Neural progenitor cell (in vitro differentiated cells): ENCODE results near the gene FMO2. TPM values are rescaled to one million over a fixed set of nuclear protein-coding genes. Genes with fewer than 3 reads are reported as not detected.

ENCODE experiments used
- DNase-seq: peaks from one replicate; pipeline ENCODE4 v3.0.0-alpha.2; 2016; ENCODE audit warnings: low spot score
- H2AFZ ChIP-seq: fragments of 200-600 bp; sonication (generic); replicated peaks from 2 replicates; pipeline ENCODE4 v1.6.1; 2016; ENCODE audit warnings: antibody characterized with exemption
- H3F3A ChIP-seq: fragments of 200-600 bp; sonication (generic); 2 replicates; pipeline ENCODE4 v1.6.1; 2016; ENCODE audit warnings: antibody characterized with exemption, low read depth
- H3K27ac ChIP-seq: fragments of 200-600 bp; sonication (generic); 2 replicates; pipeline ENCODE4 v1.5.1; 2016; ENCODE audit warnings: mild to moderate bottlenecking
- H3K27me3 ChIP-seq: fragments of 200-600 bp; sonication (generic); 2 replicates; pipeline ENCODE4 v1.6.1; 2016; ENCODE audit warnings: mild to moderate bottlenecking, moderate library complexity
- H3K36me3 ChIP-seq: fragments of 200-600 bp; sonication (generic); 2 replicates; pipeline ENCODE4 v1.5.1; 2016
- H3K4me1 ChIP-seq: fragments of 200-600 bp; sonication (generic); 2 replicates; pipeline ENCODE4 v1.6.1; 2016; ENCODE audit warnings: mixed run types
- H3K4me2 ChIP-seq: fragments of 200-600 bp; sonication (generic); 2 replicates; pipeline ENCODE4 v1.6.1; 2016
- H3K4me3 ChIP-seq: fragments of 200-600 bp; sonication (generic); 2 replicates; pipeline ENCODE4 v1.5.1; 2016
- H3K79me2 ChIP-seq: fragments of 200-600 bp; sonication (generic); 2 replicates; pipeline ENCODE4 v1.6.1; 2016; ENCODE audit warnings: low read depth
- H3K9ac ChIP-seq: fragments of 200-600 bp; sonication (generic); 2 replicates; pipeline ENCODE4 v1.6.1; 2016
- H3K9me3 ChIP-seq: fragments of 200-600 bp; sonication (generic); 2 replicates; pipeline ENCODE4 v1.5.1; 2016; ENCODE audit warnings: low read depth
- H4K20me1 ChIP-seq: fragments of 200-600 bp; sonication (generic); 2 replicates; pipeline ENCODE4 v1.6.1; 2016; ENCODE audit warnings: low read depth
- H3K27ac Mint-ChIP-seq: 3 replicates; pipeline ENCODE4 v1.8.0; 2021; ENCODE audit warnings: mixed read lengths
- H3K27me3 Mint-ChIP-seq: 2 replicates; pipeline ENCODE4 v1.8.0; 2022; ENCODE audit warnings: low read depth, mild to moderate bottlenecking, inconsistent platforms, moderate library complexity, mixed read lengths; ENCODE audit not compliant: insufficient read depth
- H3K36me3 Mint-ChIP-seq: 3 replicates; pipeline ENCODE4 v1.8.0; 2021; ENCODE audit warnings: mixed read lengths
- H3K4me1 Mint-ChIP-seq: 3 replicates; pipeline ENCODE4 v1.8.0; 2021; ENCODE audit warnings: mixed read lengths
- H3K4me3 Mint-ChIP-seq: 3 replicates; pipeline ENCODE4 v1.8.0; 2021; ENCODE audit warnings: mild to moderate bottlenecking, moderate library complexity, mixed read lengths
- H3K9me3 Mint-ChIP-seq: 3 replicates; pipeline ENCODE4 v1.8.0; 2020; ENCODE audit warnings: mixed read lengths
- CTCF ChIP-seq: fragments of 200-600 bp; sonication (generic); IDR thresholded peaks from 2 replicates; pipeline ENCODE4 v1.5.1; 2017; ENCODE audit warnings: antibody characterized with exemption, mild to moderate bottlenecking
- EZH2 ChIP-seq: fragments of 200-600 bp; sonication (generic); IDR thresholded peaks from 2 replicates; pipeline ENCODE4 v1.6.1; 2017; ENCODE audit warnings: antibody characterized with exemption, mild to moderate bottlenecking, moderate library complexity
- EZH2phosphoT487 ChIP-seq: fragments of 200-600 bp; sonication (generic); IDR thresholded peaks from 2 replicates; pipeline ENCODE4 v1.6.1; 2017; ENCODE audit warnings: antibody characterized with exemption
- total RNA-seq: library from RNA; depleted of rRNA; stranded (reverse); fragments of >200 nt; gene quantifications from 2 replicates; pipeline ENCODE4 v1.2.3, GENCODE V29; 2015; ENCODE audit warnings: low replicate concordance

The FMO2 gene
- total RNA-seq, 1 donor from 2014 or later, result 0.47 TPM

- no peak overlapping the region for H3K27ac Mint-ChIP-seq
- Histone ChIP-seq H3K27me3 (no peaks in the 10 kb centered on the region), H3K4me3 (no peak overlapping the region), H3K4me2 (no peak overlapping the region), H2AFZ (no peak overlapping the region), H3K9me3 (no peaks in the 10 kb centered on the region), H3K79me2 (no peaks in the 10 kb centered on the region), H3K9ac (no peak overlapping the region), H3K27ac (no peak overlapping the region), H3F3A (no peaks in the 10 kb centered on the region), H3K4me1 (no peaks in the 10 kb centered on the region), H4K20me1 (no peaks in the 10 kb centered on the region), H3K36me3 (no peaks in the 10 kb centered on the region)
- H3K4me3 Mint-ChIP-seq, result no peak overlapping the region
- DNase-seq, result no peak
- no peaks in the 10 kb centered on the region for H3K36me3 Mint-ChIP-seq
- no peaks in the 10 kb centered on the region for H3K27me3 Mint-ChIP-seq
- peaks cover 4% of the 10 kb centered on the region for H3K4me1 Mint-ChIP-seq
- H3K9me3 Mint-ChIP-seq, result no peaks in the 10 kb centered on the region
- no peak for TF ChIP-seq EZH2
- TF ChIP-seq CTCF, result no peak
- TF ChIP-seq EZH2phosphoT487, result no peak
These were observed 5.5 kb upstream of the FMO2 start for GRCh38 chr1:171179318-171180227.

- Histone ChIP-seq H3K4me2 (no peak overlapping the region), H3K36me3 (no peaks in the 10 kb centered on the region), H3K27me3 (no peaks in the 10 kb centered on the region), H3K4me3 (no peak overlapping the region), H3K27ac (no peak overlapping the region), H4K20me1 (no peaks in the 10 kb centered on the region), H2AFZ (no peak overlapping the region), H3K9me3 (no peaks in the 10 kb centered on the region), H3K9ac (no peak overlapping the region), H3K79me2 (no peaks in the 10 kb centered on the region), H3F3A (no peaks in the 10 kb centered on the region), H3K4me1 (no peaks in the 10 kb centered on the region)
- no peak overlapping the region for H3K4me3 Mint-ChIP-seq
- H3K36me3 Mint-ChIP-seq, result no peaks in the 10 kb centered on the region
- TF ChIP-seq CTCF, result no peak
- no peak for TF ChIP-seq EZH2
- TF ChIP-seq EZH2phosphoT487, result no peak
- H3K27me3 Mint-ChIP-seq, result no peaks in the 10 kb centered on the region
- no peak for DNase-seq
- H3K27ac Mint-ChIP-seq, result no peak overlapping the region
- H3K9me3 Mint-ChIP-seq, result no peaks in the 10 kb centered on the region
- peaks cover 4% of the 10 kb centered on the region for H3K4me1 Mint-ChIP-seq
These were observed 4.4 kb upstream of the FMO2 start for GRCh38 chr1:171180670-171181069.

DNA sequence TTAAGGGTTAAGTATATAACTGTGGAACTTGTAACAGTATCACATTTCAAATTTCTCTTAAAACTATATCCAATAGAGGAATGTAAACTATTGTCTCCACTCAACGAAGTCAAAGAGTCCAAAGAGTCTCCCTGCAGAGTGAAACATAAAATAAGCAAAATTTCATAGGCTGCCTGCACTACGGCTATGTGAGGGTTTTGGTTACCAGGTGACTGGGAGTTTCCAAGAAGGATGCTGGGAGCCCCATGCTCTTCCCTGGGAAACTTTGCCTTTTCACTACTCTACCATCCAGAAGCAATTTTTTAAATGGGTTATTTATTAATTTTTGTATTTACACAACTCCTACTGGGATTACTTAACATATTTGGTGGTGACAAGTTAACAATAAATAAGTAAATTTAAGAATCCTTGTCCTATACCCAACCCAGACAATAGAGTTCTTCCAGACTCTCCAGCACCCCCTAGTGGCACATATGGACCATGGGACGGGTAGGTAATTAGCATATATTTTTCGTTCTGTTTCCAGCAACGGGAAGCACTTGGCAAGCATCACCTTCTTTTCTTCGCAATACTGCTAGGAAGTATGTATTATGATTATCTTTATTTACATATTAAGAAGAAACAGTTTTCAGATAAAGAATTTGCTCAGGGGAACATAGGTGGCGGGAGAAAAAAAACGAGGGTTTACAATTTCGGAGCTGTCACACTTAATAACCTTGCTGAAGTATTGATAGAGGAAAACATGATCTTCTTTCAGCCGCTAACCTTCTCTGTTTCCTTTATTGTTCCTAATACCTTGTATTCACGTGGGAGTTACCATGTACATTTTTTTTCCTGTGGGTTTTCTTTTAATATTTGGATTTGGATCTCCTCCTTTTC lies 3.5 kb downstream of the FMO2 start:
- no peaks in the 10 kb centered on the region for H3F3A ChIP-seq
- Mint-ChIP-seq H3K4me1 (peaks cover 3% of the 10 kb centered on the region), H3K27me3 (no peaks in the 10 kb centered on the region), H3K36me3 (no peaks in the 10 kb centered on the region), H3K4me3 (no peak overlapping the region), H3K9me3 (no peaks in the 10 kb centered on the region), H3K27ac (no peak overlapping the region)
- H3K36me3 ChIP-seq, result no peaks in the 10 kb centered on the region
- H3K27me3 ChIP-seq, result no peaks in the 10 kb centered on the region
- H3K4me1 ChIP-seq, result no peaks in the 10 kb centered on the region
- H4K20me1 ChIP-seq, result no peaks in the 10 kb centered on the region
- no peak overlapping the region for H3K9ac ChIP-seq
- no peak for TF ChIP-seq EZH2
- TF ChIP-seq CTCF, result peak; percentile 65
- H3K27ac ChIP-seq, result no peak overlapping the region
- DNase-seq, result peak; percentile 59
- H3K79me2 ChIP-seq, result no peaks in the 10 kb centered on the region
- no peak overlapping the region for H2AFZ ChIP-seq
- H3K9me3 ChIP-seq, result no peaks in the 10 kb centered on the region
- H3K4me3 ChIP-seq, result no peak overlapping the region
- H3K4me2 ChIP-seq, result no peak overlapping the region
